CD4-positive, alpha-beta T cell treated with Interleukin-6 for 4 hours (primary cell): ENCODE measurements around the gene F13A1.

Source experiments
- DNase-seq: peaks from one replicate; pipeline ENCODE4 v3.0.0-alpha.2; 2020; ENCODE audit warnings: mixed read lengths

The F13A1 gene

DNA sequence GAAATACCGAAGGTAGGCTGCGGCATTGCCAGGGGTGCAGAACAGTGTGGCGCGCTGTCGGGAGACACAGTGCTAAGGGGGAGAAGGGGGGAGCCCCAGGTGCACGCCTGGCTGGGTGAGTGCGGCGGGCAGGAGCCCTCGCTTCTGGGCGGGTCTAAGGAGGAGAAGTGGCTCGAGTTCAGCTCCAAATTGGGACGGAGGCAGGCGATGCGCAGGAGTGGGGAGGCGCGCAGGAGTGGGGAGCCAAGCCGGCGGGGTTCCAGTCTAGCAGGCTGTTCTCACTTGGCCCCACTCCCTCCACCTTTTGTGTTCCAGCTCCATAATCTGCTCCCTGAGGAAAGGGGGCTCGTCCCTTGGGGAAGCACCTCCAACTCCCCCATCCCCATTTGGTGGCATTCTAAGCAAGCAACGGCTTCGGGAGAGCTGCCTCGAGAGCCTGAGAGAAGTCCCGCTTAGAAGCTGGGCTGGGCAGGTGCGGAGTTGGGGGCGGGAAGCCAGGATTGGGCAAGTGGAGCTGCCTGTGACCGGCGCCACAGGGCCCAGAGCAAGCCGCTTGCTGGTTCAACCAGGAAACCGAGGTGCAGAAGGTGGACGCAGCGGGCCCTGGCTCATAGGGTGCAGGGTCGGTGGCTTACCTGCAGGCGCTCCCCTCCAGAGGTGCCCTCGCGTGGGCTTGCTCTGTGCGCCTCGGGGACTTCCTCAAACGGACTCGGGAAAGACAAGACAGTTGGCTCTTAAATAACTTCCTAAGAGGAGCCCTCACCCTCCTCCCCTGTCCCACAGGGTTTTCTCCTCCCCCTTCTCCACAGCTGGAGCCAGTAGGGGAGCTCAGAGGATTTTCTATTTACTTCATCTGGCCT lies at the start of gene F13A1:
Gene F13A1, minus strand, starts transcription at position 711 of the 860 bp plus-strand sequence. CDS start 1,998 bp downstream, outside the sequence.
- no peak for DNase-seq

DNA sequence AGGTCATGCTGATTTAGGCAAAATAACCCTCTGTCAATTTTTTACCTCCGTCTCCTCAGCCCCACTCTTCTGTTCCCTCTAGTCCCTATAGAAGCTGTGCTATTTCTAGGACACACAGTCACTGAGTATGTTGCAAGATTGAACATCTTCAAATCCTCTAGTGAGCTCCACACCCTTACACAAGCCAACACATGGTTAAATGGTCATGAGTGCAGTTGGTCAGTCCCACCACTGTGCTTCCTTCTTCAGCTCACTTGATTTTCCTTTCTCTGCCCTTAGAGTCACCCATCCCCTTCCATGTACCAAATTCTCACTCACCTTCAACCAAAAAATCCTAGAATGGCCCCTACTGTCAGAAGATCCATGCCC lies 48.2 kb upstream of the F13A1 start:
- no peak for DNase-seq

DNA sequence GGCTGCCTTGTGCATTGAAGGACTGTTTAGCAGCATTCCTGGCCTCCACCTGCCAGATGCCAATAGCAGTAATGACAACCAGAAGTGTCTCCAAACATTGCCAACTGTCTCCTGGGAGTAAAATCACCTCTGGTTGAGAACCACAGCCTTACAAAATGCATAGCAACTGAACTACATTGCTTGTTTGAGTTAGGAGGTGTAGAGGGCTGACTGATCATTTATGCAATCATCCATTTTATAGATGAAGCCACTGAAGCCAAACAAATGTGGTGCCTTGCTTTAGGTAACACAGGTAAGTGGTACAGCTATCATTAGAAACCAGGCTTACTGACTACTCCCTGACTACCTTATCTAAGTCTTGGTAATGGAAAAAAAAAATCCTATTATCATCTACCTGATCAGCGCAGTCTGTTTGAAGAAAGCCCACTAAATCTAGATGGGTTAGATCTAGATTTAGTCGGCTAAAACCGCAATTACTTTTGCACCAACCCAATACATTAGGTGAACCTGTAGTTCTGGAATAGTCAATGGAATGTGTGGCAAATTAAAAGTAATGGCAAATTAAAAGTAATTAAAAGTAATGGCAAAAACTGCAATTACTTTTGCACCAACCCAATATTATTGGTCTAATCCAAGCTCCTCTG lies 47.7 kb upstream of the F13A1 start:
- no peak for DNase-seq

DNA sequence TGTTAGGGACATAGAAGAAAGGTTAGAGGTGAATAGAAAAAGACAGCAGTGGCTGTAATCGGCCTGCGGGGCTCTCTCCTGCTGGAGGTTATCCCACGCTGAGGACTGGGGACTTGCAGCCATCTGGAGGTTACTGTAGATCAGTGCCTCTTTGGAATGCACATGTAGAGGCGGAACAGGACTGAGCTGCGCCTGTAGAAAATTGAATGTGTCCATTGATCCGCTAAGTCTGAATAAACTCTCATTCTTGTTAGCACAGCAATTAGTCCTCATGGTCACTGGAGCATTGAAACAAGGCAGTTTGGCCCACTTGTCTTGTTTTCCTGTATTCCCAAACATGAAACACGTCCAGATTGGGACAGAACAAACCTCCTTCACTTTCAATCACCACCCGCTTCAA lies 46.3 kb upstream of the F13A1 start:
- no peak for DNase-seq

DNA sequence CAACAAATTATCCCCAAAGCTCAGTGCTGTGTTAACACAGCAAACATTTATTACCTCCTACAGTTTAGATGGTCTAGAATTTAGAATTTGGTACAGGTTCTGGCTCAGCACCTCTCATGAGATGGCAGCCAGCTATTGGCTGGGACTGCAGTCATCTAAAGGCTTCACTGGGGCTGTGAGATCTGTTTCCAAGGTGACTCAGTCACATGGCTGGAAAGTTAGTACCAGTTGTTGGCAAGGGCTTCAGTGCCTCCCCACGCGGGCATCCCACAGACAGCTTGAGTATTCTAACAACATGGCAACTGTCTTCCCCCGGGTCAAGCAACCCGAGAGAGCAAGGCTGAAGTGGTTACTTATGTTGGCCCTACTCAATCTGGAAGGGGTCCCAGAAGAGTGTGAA lies 44.8 kb upstream of the F13A1 start:
- DNase-seq, result no peak

DNA sequence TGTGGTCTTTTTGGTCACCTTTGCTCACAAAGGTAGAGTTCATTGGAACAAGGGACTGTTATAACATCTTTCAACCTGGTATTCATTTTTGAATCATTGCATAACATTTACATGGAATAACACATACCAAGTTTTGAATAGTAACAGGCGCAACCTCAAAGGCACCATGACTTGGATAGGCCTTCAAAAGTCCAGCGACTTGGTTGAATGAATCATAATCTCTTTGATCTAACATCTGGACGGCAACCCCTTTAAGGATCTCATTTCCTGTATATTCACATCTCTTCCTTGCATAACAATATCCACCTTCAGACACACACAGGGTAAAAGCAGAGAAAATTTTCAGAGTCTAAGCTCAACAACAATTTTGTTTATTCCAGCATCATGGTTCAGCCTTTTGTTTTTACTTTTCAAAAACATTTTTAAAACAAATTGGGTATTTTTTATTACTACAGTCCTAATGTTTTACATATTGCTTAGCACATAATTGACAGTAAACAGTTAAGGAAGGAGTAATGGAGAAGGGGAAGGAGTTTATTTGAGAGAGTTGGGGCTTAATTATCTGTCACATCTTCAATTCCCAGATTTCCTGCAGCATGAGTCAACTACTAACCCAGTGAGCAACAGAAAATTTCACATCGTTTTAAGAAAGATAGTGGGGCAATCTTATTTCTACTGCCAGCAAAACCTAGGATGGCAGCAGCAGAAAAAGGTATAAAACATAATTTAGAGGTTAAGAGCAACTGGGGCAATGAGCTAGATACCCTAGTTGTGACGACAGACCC lies 41.8 kb upstream of the F13A1 start:
- no peak for DNase-seq

DNA sequence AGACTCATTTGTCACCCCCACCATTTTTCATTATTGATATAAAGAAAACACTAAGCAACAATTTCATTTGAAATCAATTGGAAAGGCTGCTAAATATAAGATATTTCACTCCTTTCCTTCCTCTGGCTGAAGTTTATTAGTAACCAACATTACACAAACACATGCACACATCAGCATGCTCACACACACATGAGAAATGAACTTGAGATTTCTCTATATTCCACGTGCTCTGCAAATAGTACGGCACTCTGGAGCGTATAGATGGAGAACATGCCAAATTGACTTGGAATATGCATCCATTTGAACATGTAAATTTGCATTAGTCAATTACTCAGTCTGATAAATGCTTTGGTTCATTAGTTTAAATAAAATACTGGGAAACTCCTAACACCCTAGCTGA lies 37.1 kb upstream of the F13A1 start:
- no peak for DNase-seq

DNA sequence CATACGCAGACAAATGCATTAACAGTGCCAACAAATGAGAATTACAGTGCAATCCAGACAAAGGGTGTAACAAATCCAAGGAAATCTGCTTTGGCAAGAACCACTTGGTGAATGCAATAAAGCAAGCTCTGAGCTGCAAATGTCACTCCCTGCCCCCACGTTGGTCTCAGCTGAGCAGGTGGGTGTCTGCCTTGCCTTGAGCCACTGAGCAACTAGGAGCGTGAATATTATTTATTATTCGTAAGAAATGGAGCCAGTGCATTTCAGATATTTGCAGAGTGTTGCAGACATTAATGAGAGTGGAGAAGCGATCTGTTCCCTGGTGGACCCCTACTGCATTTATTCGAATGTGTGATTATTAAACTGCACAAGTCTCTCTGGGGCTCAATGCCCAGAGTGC lies 36.6 kb upstream of the F13A1 start:
- DNase-seq, result no peak

DNA sequence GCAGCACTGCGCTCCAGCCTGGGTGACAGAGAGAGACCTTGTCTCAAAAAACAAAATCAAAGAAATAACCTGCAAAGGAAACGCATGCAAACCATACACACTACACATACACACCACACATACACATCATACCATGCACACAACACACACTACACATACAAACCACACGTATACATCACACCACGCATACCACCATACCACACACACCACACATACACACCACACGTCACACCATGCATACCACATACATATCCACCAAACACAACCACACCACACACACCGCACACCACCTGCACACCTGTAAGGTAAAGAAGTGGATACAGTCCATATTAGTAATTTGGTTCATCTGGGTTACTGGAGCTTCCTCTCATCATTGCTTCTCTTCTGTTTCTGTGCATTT lies 32.3 kb upstream of the F13A1 start:
- no peak for DNase-seq

DNA sequence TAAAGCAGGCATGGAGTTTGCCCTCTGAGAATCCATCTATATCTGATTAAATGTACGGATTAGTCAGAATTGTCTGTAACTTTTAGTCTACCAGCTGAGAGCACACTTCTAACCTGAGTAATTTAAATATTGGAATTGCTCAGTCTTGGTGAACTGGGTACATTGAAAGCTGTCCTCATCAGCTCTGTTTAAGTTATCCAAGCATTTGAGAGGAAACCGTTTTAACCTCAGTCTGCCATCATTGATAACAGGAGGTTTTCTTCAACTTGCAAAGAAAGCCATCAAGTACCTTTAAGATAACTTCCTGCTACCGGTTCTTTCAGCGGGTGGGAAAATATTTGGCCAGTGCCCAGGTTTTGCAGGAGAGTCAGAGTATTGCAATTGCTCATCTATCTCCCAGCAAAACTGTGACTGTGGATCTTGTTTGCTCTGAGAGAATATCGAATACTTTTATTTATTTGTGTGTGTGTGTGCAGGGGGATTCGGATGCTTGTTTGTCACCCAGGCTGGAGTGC lies 31.1 kb upstream of the F13A1 start:
- DNase-seq, result no peak

DNA sequence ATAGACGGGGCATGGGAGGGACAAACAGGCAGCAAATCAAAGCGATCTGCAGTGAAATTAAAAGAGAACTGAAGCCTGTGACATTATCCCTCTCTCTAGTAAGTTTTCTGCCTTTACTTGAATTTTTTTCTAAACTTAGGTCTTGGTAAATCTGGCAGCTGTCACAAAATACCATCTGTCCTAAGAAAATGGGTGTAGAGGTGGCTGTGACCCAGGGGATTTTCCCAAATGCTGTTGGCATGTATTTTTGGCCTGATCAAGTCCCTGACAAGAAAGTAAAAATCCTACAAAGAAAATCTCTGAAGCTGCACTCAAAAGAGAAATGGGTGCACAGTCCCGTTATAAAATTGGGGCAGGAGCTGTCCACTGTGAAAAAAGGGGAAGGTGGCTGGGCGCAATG lies 30.2 kb upstream of the F13A1 start:
- no peak for DNase-seq

DNA sequence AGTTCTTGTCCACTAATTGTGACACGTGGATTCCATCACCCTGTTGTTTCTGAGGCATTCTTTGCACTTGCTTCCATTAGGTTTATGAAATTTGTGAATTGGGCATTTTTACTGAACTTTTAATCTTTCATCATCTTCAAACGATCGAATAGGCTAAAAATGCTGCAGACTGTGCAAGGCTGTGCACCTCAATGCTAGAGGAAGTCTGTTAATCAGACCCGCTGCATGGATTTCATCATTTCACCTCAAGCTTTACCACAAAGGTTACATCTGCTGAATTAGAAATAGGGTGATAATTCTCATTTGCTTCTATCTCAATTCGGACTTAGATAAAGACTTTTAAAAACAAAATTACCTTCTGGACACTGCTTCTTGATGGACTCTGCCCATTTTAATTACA lies 27.8 kb upstream of the F13A1 start:
- DNase-seq, result no peak

DNA sequence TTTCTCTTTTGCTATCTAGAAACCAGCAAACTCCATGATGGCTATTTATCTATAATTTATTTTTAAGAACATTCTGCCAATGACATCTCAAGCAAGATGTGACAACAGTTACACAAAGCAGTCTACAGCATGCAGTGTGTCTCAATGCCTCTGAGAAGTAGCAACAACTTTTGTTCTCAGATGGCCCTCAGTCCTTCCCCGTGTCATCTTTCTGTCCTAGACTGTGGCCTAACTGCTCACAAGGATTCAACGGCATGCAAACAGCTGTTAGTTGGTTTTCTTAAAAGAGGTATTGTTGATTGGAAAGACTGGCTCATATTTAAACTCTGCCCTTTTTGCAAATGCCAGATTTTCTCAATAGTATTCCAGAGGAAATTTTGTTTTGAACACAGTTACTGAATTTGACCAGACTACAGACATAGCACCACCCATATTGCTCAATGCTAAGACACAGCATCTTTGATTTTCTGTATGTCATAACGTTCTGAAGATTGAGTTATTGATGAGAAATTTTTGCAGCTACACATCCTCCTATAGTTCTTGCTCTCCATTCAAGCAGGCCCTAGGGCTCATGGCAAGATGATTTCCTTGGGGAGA lies 26.1 kb upstream of the F13A1 start:
- no peak for DNase-seq

DNA sequence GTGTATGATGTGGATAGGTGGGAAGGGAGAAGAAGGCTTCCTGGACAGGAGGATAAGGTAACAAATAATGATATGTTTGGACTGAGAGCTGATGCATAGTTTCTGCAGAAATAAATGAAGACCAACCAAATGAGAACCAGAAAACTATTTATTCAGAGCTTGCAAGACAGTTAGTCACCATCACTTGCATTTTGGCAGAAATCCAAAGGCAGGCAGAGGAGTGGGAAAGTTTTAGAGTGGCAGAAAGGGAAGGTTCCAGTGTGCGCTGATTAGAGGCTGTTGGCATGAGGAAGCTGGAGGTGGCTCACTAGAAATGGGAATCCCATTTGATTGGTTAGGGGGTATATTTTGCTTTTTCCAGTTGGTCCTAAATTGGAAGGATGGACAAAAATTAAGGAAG lies 13.0 kb upstream of the F13A1 start:
- DNase-seq, result no peak

DNA sequence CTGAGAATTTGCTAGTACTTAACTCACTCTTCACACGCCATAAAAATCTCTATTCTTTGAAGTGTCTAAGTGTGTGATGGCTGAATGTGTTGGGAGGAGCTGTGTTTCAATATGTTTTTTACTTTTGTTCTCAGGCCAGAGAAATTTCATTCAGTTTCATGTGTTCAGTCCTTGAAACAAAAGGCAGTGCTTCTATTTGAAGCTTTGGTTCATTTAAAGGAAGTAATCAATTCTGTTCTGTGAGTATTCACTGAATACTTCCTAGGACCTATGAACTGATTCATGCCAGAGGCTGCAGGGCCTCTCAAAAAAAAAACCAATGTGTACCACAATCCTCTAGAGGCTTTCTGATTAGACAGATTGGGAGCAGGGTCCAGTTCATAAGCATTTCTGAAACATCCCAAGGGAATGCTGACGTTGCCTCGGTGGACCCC lies 12.4 kb upstream of the F13A1 start:
- no peak for DNase-seq

DNA sequence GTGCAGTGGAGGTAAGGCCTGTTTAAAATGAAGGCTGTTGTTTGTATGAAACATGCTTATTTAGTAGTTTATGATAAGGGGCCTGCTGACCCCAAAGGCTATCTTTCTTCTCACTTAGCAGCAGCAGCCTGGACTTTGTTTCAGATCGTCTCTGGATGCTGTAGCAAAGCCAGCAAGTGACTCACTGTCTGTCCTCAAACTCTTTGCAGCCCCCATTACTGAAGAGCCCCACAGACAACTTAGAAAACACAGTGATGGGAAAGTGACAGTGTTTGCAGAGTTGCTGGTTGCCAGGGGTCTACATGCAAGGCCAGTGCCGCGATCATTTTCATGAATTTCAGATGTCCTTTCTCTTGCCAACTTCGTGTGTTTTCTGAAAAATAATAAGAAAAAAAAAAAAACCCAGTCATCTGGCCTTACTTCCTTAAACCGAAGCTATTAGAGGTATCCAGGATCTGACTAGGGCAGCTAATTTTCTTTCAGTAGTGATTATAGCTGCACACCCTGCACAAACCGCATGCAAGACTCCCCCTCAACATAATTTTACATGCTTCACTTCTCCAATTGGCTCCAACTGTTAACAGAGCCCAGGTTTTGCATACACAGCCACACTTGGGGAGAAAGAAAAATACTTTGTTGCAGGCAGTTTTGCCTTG lies 11.6 kb upstream of the F13A1 start:
- no peak for DNase-seq

DNA sequence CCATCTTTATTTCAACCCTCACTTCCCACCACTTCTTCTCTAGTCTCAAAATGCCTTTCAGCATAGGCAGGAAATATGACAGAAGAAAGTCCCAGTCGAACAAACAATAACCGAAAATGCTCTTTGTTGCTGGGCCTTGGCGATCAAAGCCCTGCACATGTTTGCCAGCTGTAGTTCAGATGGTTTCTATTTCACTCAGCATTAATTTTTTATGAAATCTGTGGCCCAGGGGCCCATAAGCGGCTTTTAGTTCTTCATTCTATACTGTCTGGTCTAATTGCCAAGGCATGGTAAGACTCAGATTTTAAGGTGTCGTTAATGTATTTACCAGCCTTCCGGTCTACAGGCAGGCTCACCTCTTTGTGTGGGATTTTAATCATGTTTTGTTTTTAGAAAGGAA lies 10.9 kb upstream of the F13A1 start:
- DNase-seq, result no peak

DNA sequence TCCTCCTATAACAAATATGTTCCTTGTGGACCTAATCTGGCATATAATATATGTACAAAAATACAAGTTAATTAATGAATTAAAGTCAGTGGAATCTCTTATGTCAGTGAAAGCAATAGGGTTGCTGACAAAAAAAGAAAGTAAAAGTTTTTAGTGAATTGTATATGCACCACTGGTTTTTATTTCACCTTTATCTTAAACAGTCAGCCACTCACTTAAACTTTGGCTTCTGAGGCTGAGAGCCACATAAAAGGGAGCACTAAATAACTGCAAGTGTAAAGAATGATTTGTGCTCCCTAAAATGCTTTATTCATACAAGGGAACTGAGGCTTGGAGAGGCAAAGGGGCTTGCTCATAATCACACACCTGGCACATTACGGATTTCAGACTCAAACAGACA lies 9.9 kb upstream of the F13A1 start:
- DNase-seq, result no peak

DNA sequence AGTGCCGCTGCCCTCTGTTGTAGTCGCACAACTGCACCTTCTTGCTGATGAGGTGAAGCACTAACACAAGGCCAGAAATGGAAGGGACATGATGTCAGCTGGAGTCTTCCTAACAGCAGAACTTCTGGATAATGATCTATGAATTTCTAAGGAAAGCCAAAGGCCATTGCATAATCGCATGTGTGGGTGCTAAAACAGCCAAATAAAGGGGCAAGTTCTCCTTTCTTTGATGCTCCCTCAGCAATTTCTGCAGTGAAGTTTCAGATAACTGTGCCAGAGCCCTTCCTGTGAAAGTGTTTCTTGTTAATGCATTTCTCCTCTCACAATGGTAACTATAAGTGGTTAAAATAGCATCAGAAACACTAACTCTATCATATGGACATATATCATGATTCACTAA lies 8.0 kb upstream of the F13A1 start:
- no peak for DNase-seq

DNA sequence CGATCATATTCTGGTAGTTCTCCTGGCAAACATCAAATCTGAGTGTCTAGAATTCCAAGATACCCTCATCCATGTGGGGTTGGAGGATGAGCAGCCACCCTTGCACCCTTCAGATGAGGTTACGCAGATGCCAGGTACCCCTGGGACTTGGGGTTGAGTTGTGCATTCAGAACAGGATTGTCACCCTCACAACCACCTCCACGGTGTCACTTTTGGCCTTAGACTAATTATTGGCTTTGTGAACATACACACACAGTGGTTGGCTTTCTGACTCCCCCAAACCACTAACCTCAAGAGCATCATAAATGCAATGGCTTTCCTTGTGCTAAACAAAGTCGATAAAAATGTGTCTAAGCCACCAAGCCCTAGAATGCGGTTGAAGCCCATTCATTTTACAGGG lies 2.9 kb upstream of the F13A1 start:
- DNase-seq, result no peak

DNA sequence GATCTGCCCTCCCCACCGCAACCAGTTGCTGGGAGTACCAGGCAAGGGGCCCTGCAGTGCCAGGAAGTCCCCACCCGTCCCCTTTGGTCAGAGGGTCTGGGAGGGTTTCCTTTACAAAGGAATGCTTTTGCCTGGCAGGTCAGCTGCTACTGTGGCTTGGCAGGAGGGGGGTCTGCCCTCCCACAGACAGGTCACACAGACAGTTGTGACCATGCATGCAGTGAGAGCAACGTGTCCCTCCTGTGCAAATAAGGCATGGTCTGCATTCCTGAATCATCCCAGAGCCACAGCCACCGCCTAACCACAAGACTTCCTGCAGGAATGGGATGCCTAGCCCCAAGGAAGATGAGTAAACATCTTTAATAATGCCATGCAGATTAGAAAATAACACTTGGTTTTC lies 439 bp upstream of the F13A1 start:
- no peak for DNase-seq
